NT2/D1 (cell line): ENCODE results near the gene OR1M1.

Source experiments
- YY1 ChIP-seq: IDR thresholded peaks from 2 replicates; pipeline ENCODE4 v1.6.1; 2011; ENCODE audit not compliant: insufficient read length, insufficient read depth
- ZNF274 ChIP-seq: IDR thresholded peaks from 2 replicates; pipeline ENCODE4 v1.6.1; 2011; ENCODE audit warnings: mild to moderate bottlenecking, low read depth, low read length

DNA sequence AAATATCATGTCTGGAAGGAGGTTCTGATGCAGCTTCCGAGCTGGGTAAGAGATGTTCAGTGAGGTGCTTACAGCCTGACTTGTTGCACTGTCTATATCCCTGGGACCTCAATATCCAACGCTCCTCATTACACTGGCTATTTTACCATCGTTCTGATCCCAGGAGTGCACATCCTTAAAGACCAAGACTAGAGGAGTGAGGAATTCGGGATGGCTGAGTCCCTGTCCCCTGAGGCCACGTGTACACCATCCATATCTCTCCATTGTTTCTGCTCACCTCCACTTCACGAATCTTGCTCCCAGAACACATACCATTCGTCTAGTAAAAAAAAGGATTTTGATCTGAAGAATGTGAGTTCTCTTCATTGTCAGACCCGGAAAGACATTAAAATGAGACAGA, 20.5 kb downstream of the OR1M1 start, which contains the start of gene OR7G2:
- no peak for TF ChIP-seq ZNF274
- TF ChIP-seq YY1: no peak
